Glutamatergic neuron (in vitro differentiated cells): Measurements from ENCODE around the gene PEX13. TPM values are rescaled to one million over a fixed set of nuclear protein-coding genes. Genes with fewer than 3 reads are reported as not detected.
A peak's percentile ranks its signal among the peaks of the same experiment; 100 is the strongest.

Source experiments
- DNase-seq: peaks from one replicate; pipeline ENCODE4 v3.0.0; 2022
- H3K27ac Mint-ChIP-seq: one replicate; pipeline ENCODE4 v1.8.0; 2020; ENCODE audit warnings: mild to moderate bottlenecking, mixed read lengths, inconsistent platforms; ENCODE audit not compliant: unreplicated experiment
- H3K27me3 Mint-ChIP-seq: one replicate; pipeline ENCODE4 v1.8.0; 2020; ENCODE audit warnings: mild to moderate bottlenecking, moderate library complexity, mixed read lengths, inconsistent platforms; ENCODE audit not compliant: unreplicated experiment
- H3K36me3 Mint-ChIP-seq: one replicate; pipeline ENCODE4 v1.8.0; 2020; ENCODE audit warnings: mild to moderate bottlenecking, mixed read lengths, inconsistent platforms; ENCODE audit not compliant: unreplicated experiment
- H3K4me1 Mint-ChIP-seq: one replicate; pipeline ENCODE4 v1.8.0; 2020; ENCODE audit warnings: mild to moderate bottlenecking, low read depth, mixed read lengths, inconsistent platforms; ENCODE audit not compliant: unreplicated experiment
- H3K4me3 Mint-ChIP-seq: one replicate; pipeline ENCODE4 v1.8.0; 2020; ENCODE audit warnings: mild to moderate bottlenecking, mixed read lengths, inconsistent platforms; ENCODE audit not compliant: unreplicated experiment
- H3K9me3 Mint-ChIP-seq: one replicate; pipeline ENCODE4 v1.8.0; 2020; ENCODE audit warnings: mild to moderate bottlenecking, moderate library complexity, mixed read lengths, inconsistent platforms; ENCODE audit not compliant: unreplicated experiment
- total RNA-seq: library from RNA; stranded (reverse); fragmentation: NEBNext Ultra II Directional; extraction: Animal tissue kit (Norgen Biotek cat#: 25700); gene quantifications from one replicate; pipeline ENCODE4 v1.2.1, GENCODE V29; 2021; ENCODE audit not compliant: unreplicated experiment
- TF ChIP-seq, protein P1 (sequence below): fragments of 200-600 bp; sonication (generic); IDR thresholded peaks from one replicate; pipeline ENCODE4 v1.5.0; 2021; ENCODE audit not compliant: partially characterized antibody, unreplicated experiment

The PEX13 gene
- total RNA-seq, 1 donor from 2014 or later: 22.5 TPM

DNA sequence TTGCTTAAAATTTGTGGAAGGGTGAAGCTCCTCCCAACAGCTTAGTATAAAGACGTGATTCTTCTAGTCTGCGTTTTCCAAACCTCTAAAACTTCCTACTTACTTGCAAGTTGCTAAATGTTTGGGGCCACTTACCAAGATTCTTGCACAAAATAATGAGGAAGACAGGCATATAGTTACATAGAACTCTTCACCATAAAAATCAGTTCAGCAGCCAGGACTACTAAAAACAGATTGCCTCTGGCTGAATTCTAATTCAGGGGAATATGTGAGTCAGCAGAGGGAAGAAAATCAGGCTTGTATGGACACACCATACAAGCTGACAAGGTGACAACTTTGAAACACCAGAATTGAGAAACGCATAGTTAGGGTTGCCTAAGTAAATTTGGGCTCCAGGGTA is 2.8 kb upstream of the PEX13 start:
- Mint-ChIP-seq H3K4me3 (no peak overlapping the region), H3K27ac (no peak overlapping the region), H3K27me3 (no peaks in the 10 kb centered on the region), H3K9me3 (peaks cover 1% of the 10 kb centered on the region), H3K4me1 (peaks cover 2% of the 10 kb centered on the region), H3K36me3 (no peaks in the 10 kb centered on the region)
- TF ChIP-seq, protein P1, sequence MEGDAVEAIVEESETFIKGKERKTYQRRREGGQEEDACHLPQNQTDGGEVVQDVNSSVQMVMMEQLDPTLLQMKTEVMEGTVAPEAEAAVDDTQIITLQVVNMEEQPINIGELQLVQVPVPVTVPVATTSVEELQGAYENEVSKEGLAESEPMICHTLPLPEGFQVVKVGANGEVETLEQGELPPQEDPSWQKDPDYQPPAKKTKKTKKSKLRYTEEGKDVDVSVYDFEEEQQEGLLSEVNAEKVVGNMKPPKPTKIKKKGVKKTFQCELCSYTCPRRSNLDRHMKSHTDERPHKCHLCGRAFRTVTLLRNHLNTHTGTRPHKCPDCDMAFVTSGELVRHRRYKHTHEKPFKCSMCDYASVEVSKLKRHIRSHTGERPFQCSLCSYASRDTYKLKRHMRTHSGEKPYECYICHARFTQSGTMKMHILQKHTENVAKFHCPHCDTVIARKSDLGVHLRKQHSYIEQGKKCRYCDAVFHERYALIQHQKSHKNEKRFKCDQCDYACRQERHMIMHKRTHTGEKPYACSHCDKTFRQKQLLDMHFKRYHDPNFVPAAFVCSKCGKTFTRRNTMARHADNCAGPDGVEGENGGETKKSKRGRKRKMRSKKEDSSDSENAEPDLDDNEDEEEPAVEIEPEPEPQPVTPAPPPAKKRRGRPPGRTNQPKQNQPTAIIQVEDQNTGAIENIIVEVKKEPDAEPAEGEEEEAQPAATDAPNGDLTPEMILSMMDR: no peak
- no peak for DNase-seq

DNA sequence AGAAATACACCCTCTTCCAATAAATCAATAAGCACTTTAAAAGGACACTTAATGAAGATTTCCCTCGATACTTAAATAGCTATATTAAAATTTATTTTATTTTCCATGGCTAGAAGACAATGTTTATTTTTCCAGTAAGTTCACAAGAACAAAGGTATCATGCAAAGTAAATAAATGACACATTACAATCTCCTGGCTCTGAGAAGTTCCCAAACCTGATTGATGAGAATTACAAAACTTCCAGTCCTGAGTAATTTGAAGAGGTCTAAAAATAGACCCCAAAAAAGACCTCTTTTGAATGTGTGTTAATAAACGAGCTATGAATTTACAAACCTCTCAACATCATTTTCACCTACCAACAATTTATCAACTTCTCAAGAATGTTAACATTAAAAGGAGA is 1.5 kb upstream of the PEX13 start:
- peaks cover 1% of the 10 kb centered on the region for H3K9me3 Mint-ChIP-seq
- peak overlapping the region; percentile 98 for H3K4me3 Mint-ChIP-seq
- no peak overlapping the region for H3K27ac Mint-ChIP-seq
- peaks cover 2% of the 10 kb centered on the region for H3K4me1 Mint-ChIP-seq
- H3K27me3 Mint-ChIP-seq: no peaks in the 10 kb centered on the region
- DNase-seq: no peak
- no peaks in the 10 kb centered on the region for H3K36me3 Mint-ChIP-seq
- TF ChIP-seq, protein P1: no peak

DNA sequence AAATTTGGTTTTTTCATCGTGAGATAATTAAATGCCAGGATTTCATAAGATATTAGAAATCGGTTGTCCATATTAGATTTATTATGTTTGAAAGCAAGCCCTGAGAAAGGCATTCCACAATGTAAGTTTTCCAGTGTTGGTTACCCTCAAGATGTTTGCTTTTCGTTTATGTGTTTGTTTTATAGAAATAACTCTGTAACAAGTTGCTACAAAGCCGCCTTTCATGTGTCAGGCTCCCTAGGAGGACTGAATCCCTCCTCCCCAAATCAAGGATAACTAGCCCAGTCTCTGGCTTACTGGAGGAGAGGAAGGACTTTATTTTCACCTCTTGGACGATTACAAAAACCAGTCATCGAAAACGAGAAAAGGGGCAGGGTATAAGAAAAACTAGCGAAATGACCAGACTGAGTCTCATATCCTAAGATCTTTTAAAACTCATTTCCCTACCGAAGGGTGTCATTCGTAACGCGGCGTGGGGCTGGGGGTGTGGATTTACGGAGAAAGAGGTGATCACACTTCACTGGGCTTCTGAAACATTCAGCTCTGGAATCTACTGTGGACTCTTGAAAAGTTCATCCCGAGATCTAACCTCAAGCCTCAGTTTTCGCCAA is 1.0 kb upstream of the PEX13 start:
- H3K4me1 Mint-ChIP-seq: peaks cover 2% of the 10 kb centered on the region
- TF ChIP-seq, protein P1: no peak
- no peak for DNase-seq
- no peaks in the 10 kb centered on the region for H3K27me3 Mint-ChIP-seq
- H3K36me3 Mint-ChIP-seq: no peaks in the 10 kb centered on the region
- H3K4me3 Mint-ChIP-seq: peak overlapping the region; percentile 98
- peaks cover 1% of the 10 kb centered on the region for H3K9me3 Mint-ChIP-seq
- peak overlapping the region; percentile 77 for H3K27ac Mint-ChIP-seq

DNA sequence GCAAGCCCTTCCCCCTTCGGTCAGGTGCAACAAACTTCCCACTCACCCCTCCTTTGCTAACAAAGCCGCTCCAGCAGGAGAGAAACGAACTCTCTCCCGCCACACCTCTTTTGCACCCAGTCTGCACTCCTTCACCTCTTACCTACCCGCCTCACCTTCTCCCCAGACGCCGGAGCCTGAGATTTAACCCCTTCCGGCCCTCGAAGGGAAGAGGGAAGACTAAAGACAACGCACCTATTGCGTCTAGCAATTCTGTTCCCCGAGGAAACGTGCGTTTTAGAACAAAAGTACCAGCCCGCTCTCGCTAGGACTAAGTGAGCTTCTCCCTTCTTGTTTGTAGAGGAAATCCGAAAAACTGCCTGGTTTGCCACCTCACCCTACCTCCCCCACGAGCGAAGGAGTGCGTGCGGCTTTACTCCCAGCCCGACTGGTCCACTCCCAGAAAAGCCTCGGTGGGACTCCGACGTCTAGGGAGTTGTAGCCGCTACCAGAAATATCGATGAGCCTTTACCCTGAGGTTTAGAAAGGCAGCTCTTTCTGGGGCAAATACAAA is 441 bp upstream of the PEX13 start:
- peaks cover 2% of the 10 kb centered on the region for H3K4me1 Mint-ChIP-seq

DNA sequence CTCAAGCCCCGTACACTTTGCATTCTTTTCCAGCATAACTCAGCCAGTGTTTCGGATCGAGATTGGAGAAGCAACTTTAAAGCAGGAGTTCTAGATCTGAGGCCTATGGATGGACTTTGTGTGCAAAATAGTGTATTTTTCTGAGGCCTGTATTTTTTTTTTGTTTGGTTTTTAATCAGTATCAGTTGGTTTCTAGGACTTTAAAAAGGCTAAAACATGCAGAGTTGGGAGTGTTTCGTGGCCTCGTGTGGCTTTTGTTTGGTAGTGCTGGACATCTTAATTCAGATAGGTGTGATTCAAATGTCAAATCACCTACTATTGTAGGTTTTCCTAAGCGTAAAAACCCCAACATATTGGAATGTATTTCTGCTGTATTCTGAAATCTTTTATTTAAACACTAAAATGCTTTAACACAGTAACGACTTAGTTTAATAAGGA is 817 bp downstream of the PEX13 start:
- Mint-ChIP-seq H3K4me1 (peaks cover 2% of the 10 kb centered on the region), H3K9me3 (peaks cover 1% of the 10 kb centered on the region), H3K27ac (peak overlapping the region; percentile 92), H3K27me3 (no peaks in the 10 kb centered on the region), H3K36me3 (no peaks in the 10 kb centered on the region), H3K4me3 (peak overlapping the region; percentile 98)
- TF ChIP-seq, protein P1: no peak
- DNase-seq: no peak

More for the DNA sequence above, 441 bp upstream of the PEX13 start:
- H3K27ac Mint-ChIP-seq: peak overlapping the region; percentile 92
- no peaks in the 10 kb centered on the region for H3K36me3 Mint-ChIP-seq
- no peaks in the 10 kb centered on the region for H3K27me3 Mint-ChIP-seq
- TF ChIP-seq, protein P1: no peak
- peaks cover 1% of the 10 kb centered on the region for H3K9me3 Mint-ChIP-seq
- H3K4me3 Mint-ChIP-seq: peak overlapping the region; percentile 98
- DNase-seq: peak; percentile 51
